Lower leg skin (tissue), 4 donors: ENCODE results near the gene PACS2. TPM values are rescaled to one million over a fixed set of nuclear protein-coding genes. Genes with fewer than 3 reads are reported as not detected.

Experiments
- DNase-seq, 2 donors: peaks; one replicate each; pipeline ENCODE4 v3.0.0-alpha.2; 2019; ENCODE audit warnings: low spot score in 2 of 2
- H3K4me3 ChIP-seq: fragments of 200-600 bp; sonication (generic); 2 replicates; pipeline ENCODE4 v1.5.1; 2017; ENCODE audit warnings: mild to moderate bottlenecking, low read depth; ENCODE audit not compliant: poor library complexity, severe bottlenecking
- CTCF ChIP-seq, 3 donors: fragments of 450-650 bp; IDR thresholded peaks; one replicate each; pipeline ENCODE4 v1.5.1; 2016; ENCODE audit warnings: antibody characterized with exemption in 3 of 3, mild to moderate bottlenecking in 3 of 3, moderate library complexity in 2 of 3
- POLR2A ChIP-seq, 2 donors: fragments of 450-650 bp; IDR thresholded peaks; one replicate each; pipeline ENCODE4 v1.6.1; 2016 to 2017; ENCODE audit warnings: antibody characterized with exemption in 2 of 2, mild to moderate bottlenecking in 1 of 2, moderate library complexity in 1 of 2
- WGBS, 2 donors: methylation state at CpG; one replicate each; pipeline ENCODE4 v1.1.5; 2018; 5-methylcytosine and 5-hydroxymethylcytosine counted together
- intact Hi-C: fragments of 100-400 bp; cut with DNase I; formaldehyde crosslinking; loops from one replicate; pipeline ENCODE4 v1.15.0; 2023; ENCODE audit warnings: low total_unique reads
- total RNA-seq, 4 donors: library from RNA; depleted of rRNA; stranded (reverse); fragments of >200 nt; gene quantifications; one replicate each; pipeline ENCODE4 v1.1.0, GENCODE V29; 2016

Gene PACS2
- total RNA-seq, 4 donors from 2014 or later = 25.9 to 75.1 (median 54.3) TPM

- no peak for DNase-seq
- 91% methylated on average over 12 of the region's 12 CpGs for WGBS, 2 donors
- no peak for TF ChIP-seq POLR2A (IDR thresholded peaks at IDR 0.05)
- no peak for TF ChIP-seq CTCF (IDR thresholded peaks at IDR 0.05)
- intact Hi-C loops = no loop called here
- no peak overlapping the region for H3K4me3 ChIP-seq
Measured at GRCh38 chr14:105436402-105436801, 121.9 kb downstream of the PACS2 start.

GRCh38 chr14:105436891-105437722 lies 122.6 kb downstream of the PACS2 start:
- WGBS, 2 donors = 72 to 75% methylated on average over 20 to 23 of the region's 31 CpGs
- DNase-seq = no peak
- TF ChIP-seq CTCF (IDR thresholded peaks at IDR 0.05) (no peak), POLR2A (IDR thresholded peaks at IDR 0.05) (no peak)
- intact Hi-C loops = no loop called here
- no peak overlapping the region for H3K4me3 ChIP-seq

- TF ChIP-seq CTCF (IDR thresholded peaks at IDR 0.05) (no peak), POLR2A (IDR thresholded peaks at IDR 0.05) (no peak)
- no peak for DNase-seq
- H3K4me3 ChIP-seq = no peak overlapping the region
- intact Hi-C loops = no loop called here
- WGBS, 2 donors = 85 to 89% methylated on average over 6 to 15 of the region's 18 CpGs
Measured at GRCh38 chr14:105437723-105438500, 123.4 kb downstream of the PACS2 start.

GRCh38 chr14:105439179-105439578 lies 124.6 kb downstream of the PACS2 start:
- WGBS, 2 donors = 92 to 94% methylated on average over 11 of the region's 11 CpGs
- intact Hi-C loops = no loop called here
- no peak for DNase-seq
- TF ChIP-seq CTCF (IDR thresholded peaks at IDR 0.05) (no peak), POLR2A (IDR thresholded peaks at IDR 0.05) (no peak)
- no peak overlapping the region for H3K4me3 ChIP-seq

- intact Hi-C loops = no loop called here
- WGBS, 2 donors = 89 to 94% methylated on average over 23 of the region's 33 CpGs
Measured at GRCh38 chr14:105439710-105440553, 125.4 kb downstream of the PACS2 start.

More at GRCh38 chr14:105439710-105440553, 125.4 kb downstream of the PACS2 start:
- H3K4me3 ChIP-seq = no peak overlapping the region
- DNase-seq = no peak
- no peak for TF ChIP-seq POLR2A (IDR thresholded peaks at IDR 0.05)
- TF ChIP-seq CTCF (IDR thresholded peaks at IDR 0.05) = no peak
